IMR-90 (cell line): ENCODE results near the gene SLC39A5. TPM values are rescaled to one million over a fixed set of nuclear protein-coding genes. Genes with fewer than 3 reads are reported as not detected.

Experiments used
- ATAC-seq: fragments of 200-7000 bp; cut with Tn5 transposase; 2 replicates; pipeline ENCODE4 v1.9.1; 2020; ENCODE audit warnings: low read depth, mild to moderate bottlenecking, moderate library complexity
- BruUV-seq: library from RNA; stranded (reverse); fragments of 400-500 nt; replicated peaks from 2 replicates; lab custom pipeline; 2021; lab: Mats Ljungman, UMichigan
- CTCF ChIA-PET: fragments of 300-600 bp; formaldehyde crosslinking; extraction: SDS; loops from one replicate; lab custom pipeline; 2021; ENCODE audit warnings: antibody characterized with exemption; lab: Yijun Ruan, JAX
- POLR2A ChIA-PET: fragments of 300-600 bp; sonication (Branson Sonifier 250); formaldehyde crosslinking; loops from one replicate; lab custom pipeline; 2022; ENCODE audit warnings: antibody characterized with exemption; ENCODE audit not compliant: unreplicated experiment; lab: Charles Lee
- DNase-seq: peaks from one replicate; pipeline ENCODE4 v3.0.0; 2013
- H2AFZ ChIP-seq: replicated peaks from 2 replicates; pipeline ENCODE3; 2013; ENCODE audit warnings: low read length, mild to moderate bottlenecking; ENCODE audit not compliant: poor library complexity
- H2AK5ac ChIP-seq: 2 replicates; pipeline ENCODE4 v1.6.1; 2013; ENCODE audit warnings: low read depth, low read length, inconsistent platforms
- H2AK9ac ChIP-seq: replicated peaks from 2 replicates; pipeline ENCODE3; 2013; ENCODE audit warnings: mild to moderate bottlenecking, low read depth, low read length, moderate library complexity; ENCODE audit not compliant: poor library complexity
- H2BK120ac ChIP-seq: 2 replicates; pipeline ENCODE4 v1.6.1; 2013; ENCODE audit warnings: low read depth, low read length, inconsistent platforms
- H2BK15ac ChIP-seq: 3 replicates; pipeline ENCODE4 v1.6.1; 2013; ENCODE audit warnings: low read depth, low read length, inconsistent platforms
- H2BK20ac ChIP-seq: 2 replicates; pipeline ENCODE4 v1.6.1; 2013; ENCODE audit warnings: low read depth, mild to moderate bottlenecking, inconsistent platforms, low read length, moderate library complexity
- H2BK5ac ChIP-seq: 2 replicates; pipeline ENCODE4 v1.6.1; 2013; ENCODE audit warnings: mild to moderate bottlenecking, low read depth, low read length, inconsistent platforms; ENCODE audit not compliant: poor library complexity, severe bottlenecking
- H3K14ac ChIP-seq: replicated peaks from 2 replicates; pipeline ENCODE4 v1.6.1; 2013; ENCODE audit warnings: low read depth, low read length, inconsistent platforms
- H3K18ac ChIP-seq: 2 replicates; pipeline ENCODE4 v1.6.1; 2013; ENCODE audit warnings: low read depth, low read length, control low read depth
- H3K23ac ChIP-seq: 2 replicates; pipeline ENCODE4 v1.6.1; 2013; ENCODE audit warnings: low read depth, low read length, inconsistent platforms
- H3K27ac ChIP-seq: 2 replicates; pipeline ENCODE4 v1.5.1; 2013; ENCODE audit warnings: mild to moderate bottlenecking, control low read depth, low read length; ENCODE audit not compliant: insufficient read depth
- H3K27me3 ChIP-seq: 2 replicates; pipeline ENCODE4 v1.6.1; 2013; ENCODE audit warnings: low read length; ENCODE audit not compliant: control insufficient read depth, insufficient read depth
- H3K36me3 ChIP-seq: 2 replicates; pipeline ENCODE4 v1.6.1; 2013; ENCODE audit warnings: low read length, mixed read lengths; ENCODE audit not compliant: control insufficient read depth, insufficient read depth
- H3K4ac ChIP-seq: 2 replicates; pipeline ENCODE4 v1.6.1; 2013; ENCODE audit warnings: low read depth, low read length, inconsistent platforms
- H3K4me1 ChIP-seq: 2 replicates; pipeline ENCODE4 v1.6.1; 2013; ENCODE audit warnings: low read length, mixed read lengths; ENCODE audit not compliant: control insufficient read depth, insufficient read depth
- H3K4me2 ChIP-seq: 2 replicates; pipeline ENCODE4 v1.6.1; 2013; ENCODE audit warnings: low read depth, mild to moderate bottlenecking, control low read depth, low read length, moderate library complexity
- H3K4me3 ChIP-seq: 2 replicates; pipeline ENCODE4 v1.5.1; 2013; ENCODE audit warnings: low read depth, mild to moderate bottlenecking, control low read depth, low read length, moderate library complexity; ENCODE audit not compliant: insufficient read depth
- H3K56ac ChIP-seq: 2 replicates; pipeline ENCODE4 v1.6.1; 2013; ENCODE audit warnings: low read length, inconsistent platforms; ENCODE audit not compliant: insufficient read depth; ENCODE audit errors: extremely low read depth
- H3K79me1 ChIP-seq, 2 experiments: 2 replicates each; pipeline ENCODE4 v1.6.1; 2013; ENCODE audit warnings: low read length in 2 of 2, inconsistent platforms in 1 of 2, low read depth in 1 of 2
- H3K9ac ChIP-seq: 2 replicates; pipeline ENCODE4 v1.6.1; 2013; ENCODE audit warnings: low read depth, low read length, control low read depth
- H3K9me1 ChIP-seq: 2 replicates; pipeline ENCODE4 v1.6.1; 2013; ENCODE audit warnings: low read length, inconsistent platforms; ENCODE audit not compliant: insufficient read depth
- H3K9me3 ChIP-seq: 2 replicates; pipeline ENCODE4 v1.6.1; 2013; ENCODE audit warnings: low read length; ENCODE audit not compliant: control insufficient read depth, insufficient read depth
- H4K20me1 ChIP-seq: 2 replicates; pipeline ENCODE4 v1.6.1; 2013; ENCODE audit warnings: low read length, inconsistent platforms; ENCODE audit not compliant: insufficient read depth
- H4K5ac ChIP-seq: 2 replicates; pipeline ENCODE4 v1.6.1; 2013; ENCODE audit warnings: mild to moderate bottlenecking, low read depth, low read length, control low read depth
- H4K8ac ChIP-seq, 2 experiments: 2 replicates each; pipeline ENCODE4 v1.6.1; 2013; ENCODE audit warnings: low read depth in 2 of 2, low read length in 2 of 2, control low read depth in 1 of 2, inconsistent platforms in 1 of 2
- H4K91ac ChIP-seq: 2 replicates; pipeline ENCODE4 v1.6.1; 2013; ENCODE audit warnings: low read depth, low read length, inconsistent platforms; ENCODE audit not compliant: insufficient read depth
- MAZ ChIP-seq: IDR thresholded peaks from 2 replicates; pipeline ENCODE4 v1.6.1; 2012; ENCODE audit warnings: low read depth, mild to moderate bottlenecking, low read length, improper control_type of control experiment, moderate library complexity, borderline replicate concordance
- NFE2L2 ChIP-seq: fragments of 150-350 bp; IDR thresholded peaks from 2 replicates; pipeline ENCODE4 v1.6.1; 2016; ENCODE audit warnings: low read depth, mild to moderate bottlenecking, low read length
- WGBS, 2 experiments: methylation state at CpG; one replicate each; pipeline versions ENCODE4 v1.1.5 to v1.1.7; 2013; ENCODE audit warnings: missing lambda C conversion rate in 2 of 2; ENCODE audit not compliant: insufficient read length in 1 of 2; ENCODE audit errors: extremely low coverage in 2 of 2; 5-methylcytosine and 5-hydroxymethylcytosine counted together
- dilution Hi-C: fragments of 300-500 bp; cut with HindIII; formaldehyde crosslinking; loops from one replicate; pipeline ENCODE4 v1.14.3; 2018; ENCODE audit warnings: low sequenced_read_pairs; ENCODE audit not compliant: unreplicated experiment
- in situ Hi-C: fragments of 300-500 bp; cut with MboI; formaldehyde crosslinking; loops from 3 replicates; pipeline ENCODE4 v1.14.3; 2019; ENCODE audit warnings: low sequenced_read_pairs, inconsistent platforms, mixed read lengths
- intact Hi-C: fragments of 100-400 bp; cut with micrococcal nuclease; formaldehyde crosslinking; loops from 2 replicates; pipeline ENCODE4 v1.10.0; 2022
- polyA plus RNA-seq, 3 experiments: library from polyadenylated mRNA; depleted of rRNA; stranded (reverse); fragments of >200 nt; gene quantifications; 2 replicates each; pipeline ENCODE4 v1.2.3, GENCODE V29; 2012; ENCODE audit warnings: low replicate concordance in 1 of 3
- total RNA-seq: library from RNA; depleted of rRNA; stranded (reverse); fragments of >200 nt; gene quantifications from 2 replicates; pipeline ENCODE4 v1.2.3, GENCODE V29; 2012

Gene SLC39A5
- total and polyA plus RNA-seq, 2 of the 4 experiments (the other 2 are of a cell fraction): not detected

- POLR2A ChIA-PET: no interaction called here
- CTCF ChIA-PET: interaction anchor here (0.7 kb wide), 1 partner anchor 8 kb away, joined by 3 read pairs; no protein-coding TSS in a partner anchor
- Histone ChIP-seq H3K23ac (peak overlapping the region; percentile 94), H4K5ac (peak overlapping the region; percentile 33; the same call in 1 of the 2 replicates), H3K36me3 (peaks cover 41% of the 10 kb centered on the region), H3K14ac (peak overlapping the region; percentile 89), H2AK5ac (peak overlapping the region; percentile 89), H3K4me3 (peak overlapping the region; percentile 94), H4K20me1 (peaks cover 42% of the 10 kb centered on the region), H3K27me3 (no peaks in the 10 kb centered on the region), H2BK20ac (no peak overlapping the region), H4K8ac (peak overlapping the region; percentile 81 to 94), H4K91ac (peak overlapping the region; percentile 75), H2BK5ac (peak overlapping the region; percentile 85), H3K9ac (peak overlapping the region; percentile 96), H3K79me1 (peaks cover 35 to 52% of the 10 kb centered on the region in 2 experiments), H2BK15ac (no peak overlapping the region), H2AFZ (peak overlapping the region; percentile 93), H3K9me1 (peaks cover 28% of the 10 kb centered on the region), H3K4ac (peak overlapping the region; percentile 85), H2BK120ac (no peak overlapping the region), H3K4me2 (peak overlapping the region; percentile 92), H3K4me1 (peaks cover 22% of the 10 kb centered on the region), H2AK9ac (peak overlapping the region; percentile 97), H3K56ac (peak overlapping the region; percentile 79), H3K9me3 (no peaks in the 10 kb centered on the region), H3K18ac (peak overlapping the region; percentile 18), H3K27ac (peak overlapping the region; percentile 92)
- dilution Hi-C loops: no loop called here
- DNase-seq: peak; percentile 11
- ATAC-seq: peak; percentile 19
- TF ChIP-seq MAZ (0 out of 2 replicates have a peak, but pooled peaks have one; percentile 18), NFE2L2 (no peak)
- WGBS, 2 experiments: 0% methylated on average over 11 of the region's 27 CpGs; no CpG with 5 or more reads in 1 of the 2 experiments
- TSS peak; percentile 34 for BruUV-seq
- intact Hi-C loops: loop anchor here (2.0 kb wide), 2 partner anchors 139 to 207 kb away; partner anchors contain the start of gene ZC3H10
- in situ Hi-C loops: no loop called here
Observed at GRCh38 chr12:56257491-56258067, 27.7 kb downstream of the SLC39A5 start.
